Endodermal cell (in vitro differentiated cells): ENCODE data around the gene BBS9. TPM values are rescaled to one million over a fixed set of nuclear protein-coding genes. Genes with fewer than 3 reads are reported as not detected.

Experiments
- DNase-seq: peaks from one replicate; pipeline ENCODE4 v3.0.0-alpha.2; 2017
- H3K27ac ChIP-seq: 2 replicates; pipeline ENCODE4 v1.5.1; 2013; ENCODE audit warnings: mild to moderate bottlenecking, low read depth, low read length, moderate library complexity
- H3K27me3 ChIP-seq: 2 replicates; pipeline ENCODE4 v1.6.1; 2013; ENCODE audit warnings: mild to moderate bottlenecking, low read length, moderate library complexity; ENCODE audit not compliant: insufficient read depth, control insufficient read depth, poor library complexity, severe bottlenecking
- H3K36me3 ChIP-seq: 2 replicates; pipeline ENCODE4 v1.7.0; 2013; ENCODE audit warnings: mild to moderate bottlenecking, low read length, moderate library complexity; ENCODE audit not compliant: control insufficient read depth, insufficient read depth
- H3K4me1 ChIP-seq: one replicate; pipeline ENCODE4 v1.7.0; 2013; ENCODE audit warnings: low read length; ENCODE audit not compliant: control insufficient read depth, insufficient read depth
- H3K4me3 ChIP-seq: 2 replicates; pipeline ENCODE4 v1.5.1; 2013; ENCODE audit warnings: mild to moderate bottlenecking, low read length, moderate library complexity
- H3K9ac ChIP-seq: 2 replicates; pipeline ENCODE4 v1.6.1; 2013; ENCODE audit warnings: mild to moderate bottlenecking, low read length, moderate library complexity; ENCODE audit not compliant: poor library complexity, severe bottlenecking; ENCODE audit errors: extremely low read depth
- H3K9me3 ChIP-seq: 2 replicates; pipeline ENCODE4 v1.6.1; 2013; ENCODE audit warnings: mild to moderate bottlenecking, low read length, moderate library complexity; ENCODE audit not compliant: control insufficient read depth
- H3K27ac Mint-ChIP-seq: 2 replicates; pipeline ENCODE4 v1.8.0; 2020; ENCODE audit warnings: mixed read lengths
- H3K27me3 Mint-ChIP-seq: 2 replicates; pipeline ENCODE4 v1.8.0; 2021; ENCODE audit warnings: mild to moderate bottlenecking, mixed read lengths; ENCODE audit not compliant: insufficient read depth
- H3K36me3 Mint-ChIP-seq: 2 replicates; pipeline ENCODE4 v1.8.0; 2020; ENCODE audit warnings: low read depth, mixed read lengths
- H3K4me1 Mint-ChIP-seq: 2 replicates; pipeline ENCODE4 v1.8.0; 2020; ENCODE audit warnings: mixed read lengths
- H3K4me3 Mint-ChIP-seq: 2 replicates; pipeline ENCODE4 v1.8.0; 2020; ENCODE audit warnings: mild to moderate bottlenecking, moderate library complexity, mixed read lengths
- H3K9me3 Mint-ChIP-seq: 2 replicates; pipeline ENCODE4 v1.8.0; 2020; ENCODE audit warnings: mild to moderate bottlenecking, mixed read lengths
- whole genome bisulfite sequencing, 2 experiments: methylation state at CpG; one replicate each; pipeline versions ENCODE4 v1.1.5 to v1.1.7; 2013; ENCODE audit warnings: missing lambda C conversion rate in 2 of 2, mixed read lengths in 1 of 2; ENCODE audit not compliant: insufficient coverage in 1 of 2, insufficient read length in 1 of 2; 5-methylcytosine and 5-hydroxymethylcytosine counted together
- total RNA-seq, 2 donors: library from RNA; stranded (reverse); fragmentation: NEBNext Ultra II Directional in 1 of 2; extraction: Animal tissue kit (Norgen Biotek cat#: 25700) in 1 of 2; gene quantifications; 2 replicates in 1 of 2; 3 replicates in 1 of 2; pipeline ENCODE4 v1.2.1, GENCODE V29; 2021
- TF ChIP-seq, protein P1 (sequence below): fragments of 200-600 bp; sonication (generic); conservative IDR thresholded peaks from 2 replicates; pipeline ENCODE4 v1.5.0; 2021; ENCODE audit warnings: antibody characterized with exemption, mild to moderate bottlenecking

BBS9 gene
- total RNA-seq, 2 donors from 2014 or later = 20.7 to 21.6 TPM

DNA sequence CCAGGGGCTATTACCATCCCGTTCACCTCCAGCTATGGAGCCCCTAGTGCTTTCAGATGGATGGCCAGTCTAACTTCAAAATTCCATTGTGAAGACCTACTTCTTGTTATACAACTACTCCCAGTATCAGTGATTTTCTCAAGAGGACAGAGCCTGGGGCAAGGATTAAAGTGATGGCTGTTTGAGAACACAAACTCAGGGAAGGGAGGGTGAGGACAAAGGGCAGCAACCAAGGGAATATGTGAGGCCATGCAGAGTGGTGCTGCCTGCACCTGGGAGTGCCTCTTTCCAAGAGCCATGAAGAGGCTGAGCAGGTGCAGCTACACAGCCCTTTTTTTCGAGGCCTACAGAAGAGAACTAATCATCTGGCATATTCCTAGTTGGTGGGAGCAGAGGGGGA, 472.5 kb downstream of the BBS9 start:
- Histone ChIP-seq H3K4me3 (no peak overlapping the region), H3K27ac (no peak overlapping the region), H3K4me1 (peaks cover 4% of the 10 kb centered on the region), H3K27me3 (no peaks in the 10 kb centered on the region), H3K36me3 (no peaks in the 10 kb centered on the region), H3K9me3 (no peaks in the 10 kb centered on the region), H3K9ac (no peak overlapping the region)
- no peaks in the 10 kb centered on the region for H3K27me3 Mint-ChIP-seq
- H3K9me3 Mint-ChIP-seq = no peaks in the 10 kb centered on the region
- no peak for DNase-seq
- H3K4me1 Mint-ChIP-seq = peaks cover 26% of the 10 kb centered on the region
- H3K36me3 Mint-ChIP-seq = no peaks in the 10 kb centered on the region
- no peak overlapping the region for H3K4me3 Mint-ChIP-seq
- WGBS, 2 experiments = 96% methylated on average over 2 of the region's 2 CpGs; no CpG with 5 or more reads in 1 of the 2 experiments
- TF ChIP-seq, protein P1, sequence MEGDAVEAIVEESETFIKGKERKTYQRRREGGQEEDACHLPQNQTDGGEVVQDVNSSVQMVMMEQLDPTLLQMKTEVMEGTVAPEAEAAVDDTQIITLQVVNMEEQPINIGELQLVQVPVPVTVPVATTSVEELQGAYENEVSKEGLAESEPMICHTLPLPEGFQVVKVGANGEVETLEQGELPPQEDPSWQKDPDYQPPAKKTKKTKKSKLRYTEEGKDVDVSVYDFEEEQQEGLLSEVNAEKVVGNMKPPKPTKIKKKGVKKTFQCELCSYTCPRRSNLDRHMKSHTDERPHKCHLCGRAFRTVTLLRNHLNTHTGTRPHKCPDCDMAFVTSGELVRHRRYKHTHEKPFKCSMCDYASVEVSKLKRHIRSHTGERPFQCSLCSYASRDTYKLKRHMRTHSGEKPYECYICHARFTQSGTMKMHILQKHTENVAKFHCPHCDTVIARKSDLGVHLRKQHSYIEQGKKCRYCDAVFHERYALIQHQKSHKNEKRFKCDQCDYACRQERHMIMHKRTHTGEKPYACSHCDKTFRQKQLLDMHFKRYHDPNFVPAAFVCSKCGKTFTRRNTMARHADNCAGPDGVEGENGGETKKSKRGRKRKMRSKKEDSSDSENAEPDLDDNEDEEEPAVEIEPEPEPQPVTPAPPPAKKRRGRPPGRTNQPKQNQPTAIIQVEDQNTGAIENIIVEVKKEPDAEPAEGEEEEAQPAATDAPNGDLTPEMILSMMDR = no peak
- H3K27ac Mint-ChIP-seq = no peak overlapping the region

DNA sequence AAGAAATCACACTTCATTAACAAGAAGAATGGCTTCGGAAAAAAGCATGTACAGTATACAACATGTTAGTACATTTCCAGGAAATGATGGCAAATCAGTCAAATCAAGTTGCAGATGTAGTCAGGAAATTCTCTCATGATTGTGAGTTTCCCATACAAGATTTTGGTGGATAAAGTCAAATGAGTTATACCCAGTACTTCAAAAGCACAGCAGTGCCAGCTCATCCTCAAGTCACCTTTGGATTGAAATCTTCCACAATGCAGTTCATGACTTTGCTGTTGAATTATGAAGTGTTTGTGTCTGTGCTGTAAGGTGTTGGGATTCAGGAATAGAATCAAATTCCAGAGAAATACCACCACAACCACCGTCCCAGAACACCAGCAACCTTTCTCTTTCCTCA, 474.7 kb downstream of the BBS9 start:
- H3K4me1 Mint-ChIP-seq = peaks cover 17% of the 10 kb centered on the region
- 100% methylated on average over 1 to 2 of the region's 2 CpGs for WGBS, 2 experiments
- H3K27ac Mint-ChIP-seq = no peak overlapping the region
- no peak overlapping the region for H3K27ac ChIP-seq
- H3K9ac ChIP-seq = no peak overlapping the region
- no peak for DNase-seq
- H3K27me3 Mint-ChIP-seq = no peaks in the 10 kb centered on the region
- H3K27me3 ChIP-seq = no peaks in the 10 kb centered on the region
- H3K4me3 ChIP-seq = no peak overlapping the region
- no peaks in the 10 kb centered on the region for H3K36me3 ChIP-seq
- H3K9me3 Mint-ChIP-seq = peaks cover 11% of the 10 kb centered on the region
- H3K36me3 Mint-ChIP-seq = peaks cover 3% of the 10 kb centered on the region
- no peak overlapping the region for H3K4me3 Mint-ChIP-seq
- peaks cover 2% of the 10 kb centered on the region for H3K4me1 ChIP-seq
- H3K9me3 ChIP-seq = peaks cover 12% of the 10 kb centered on the region
- TF ChIP-seq, protein P1 = no peak

DNA sequence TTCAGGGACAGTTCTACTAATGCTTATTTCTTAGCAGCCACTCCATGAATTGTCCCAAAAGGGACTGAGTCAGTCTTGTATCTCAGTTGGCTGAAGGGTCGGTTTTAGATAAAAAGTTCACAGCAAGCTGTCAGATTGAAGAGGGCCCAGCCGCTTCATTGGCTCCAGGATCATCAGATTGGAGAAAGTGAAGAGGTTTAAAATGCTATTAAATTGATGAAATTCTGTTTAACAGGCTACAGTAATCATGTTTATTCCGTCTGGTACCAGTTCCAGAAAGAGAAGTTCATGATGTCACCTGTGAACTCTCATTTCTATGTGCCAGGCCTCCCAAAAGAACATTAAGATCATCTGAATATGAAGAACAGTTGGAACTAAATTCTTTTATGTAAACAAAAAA, 481.6 kb downstream of the BBS9 start:
- DNase-seq = no peak
- no peaks in the 10 kb centered on the region for H3K27me3 Mint-ChIP-seq
- no peak overlapping the region for H3K9ac ChIP-seq
- H3K4me3 Mint-ChIP-seq = no peak overlapping the region
- 83 to 84% methylated on average over 3 of the region's 3 CpGs for WGBS, 2 experiments
- H3K9me3 ChIP-seq = peaks cover 13% of the 10 kb centered on the region
- peaks cover 2% of the 10 kb centered on the region for H3K4me1 ChIP-seq
- TF ChIP-seq, protein P1 = no peak
- peaks cover 11% of the 10 kb centered on the region for H3K9me3 Mint-ChIP-seq
- H3K36me3 ChIP-seq = no peaks in the 10 kb centered on the region
- no peak overlapping the region for H3K27ac Mint-ChIP-seq
- peaks cover 3% of the 10 kb centered on the region for H3K36me3 Mint-ChIP-seq
- peaks cover 10% of the 10 kb centered on the region for H3K4me1 Mint-ChIP-seq
- H3K27me3 ChIP-seq = no peaks in the 10 kb centered on the region
- no peak overlapping the region for H3K27ac ChIP-seq
- H3K4me3 ChIP-seq = no peak overlapping the region
